ENCODE measurements around the gene PTPRM.

PTPRM gene

GRCh38 chr18:7803956-7804469, 236.9 kb downstream of the PTPRM start:
- Histone ChIP-seq H3K9me3 (ENCODE audit: control insufficient read depth in 2 of 2, low read length in 2 of 2) (no peaks in the 10 kb centered on the region), H3K4me1 (ENCODE audit: control insufficient read depth in 2 of 2, insufficient read depth in 2 of 2, low read length in 2 of 2) (no peaks in the 10 kb centered on the region), H3K36me3 (ENCODE audit: control insufficient read depth in 2 of 2, insufficient read depth in 2 of 2, low read length in 2 of 2) (no peaks in the 10 kb centered on the region), H3K9ac (ENCODE audit: low read depth in 1 of 2, low read length in 2 of 2) (no peak overlapping the region), H3K27me3 (ENCODE audit: control insufficient read depth in 2 of 2, insufficient read depth in 2 of 2, low read length in 2 of 2) (no peaks in the 10 kb centered on the region), H3K4me3 (ENCODE audit: low read length in 2 of 2) (no peak overlapping the region), H3K27ac (ENCODE audit: low read depth in 2 of 2, low read length in 2 of 2) (no peak overlapping the region)

- no peaks in the 10 kb centered on the region for H3K9me3 ChIP-seq (ENCODE audit: control insufficient read depth in 2 of 2, low read length in 2 of 2)
- no peaks in the 10 kb centered on the region for H3K4me1 ChIP-seq (ENCODE audit: control insufficient read depth in 2 of 2, insufficient read depth in 2 of 2, low read length in 2 of 2)
- no peak overlapping the region for H3K9ac ChIP-seq (ENCODE audit: low read depth in 1 of 2, low read length in 2 of 2)
Observed at GRCh38 chr18:7805096-7805495, 238.0 kb downstream of the PTPRM start.

GRCh38 chr18:7805880-7806279, 238.8 kb downstream of the PTPRM start:
- Histone ChIP-seq H3K4me1 (ENCODE audit: control insufficient read depth in 2 of 2, insufficient read depth in 2 of 2, low read length in 2 of 2) (no peaks in the 10 kb centered on the region), H3K36me3 (ENCODE audit: control insufficient read depth in 2 of 2, insufficient read depth in 2 of 2, low read length in 2 of 2) (no peaks in the 10 kb centered on the region), H3K4me3 (ENCODE audit: low read length in 2 of 2) (no peak overlapping the region), H3K27ac (ENCODE audit: low read depth in 2 of 2, low read length in 2 of 2) (no peak overlapping the region), H3K27me3 (ENCODE audit: control insufficient read depth in 2 of 2, insufficient read depth in 2 of 2, low read length in 2 of 2) (no peaks in the 10 kb centered on the region), H3K9ac (ENCODE audit: low read depth in 1 of 2, low read length in 2 of 2) (no peak overlapping the region), H3K9me3 (ENCODE audit: control insufficient read depth in 2 of 2, low read length in 2 of 2) (no peaks in the 10 kb centered on the region)

More at GRCh38 chr18:7805096-7805495, 238.0 kb downstream of the PTPRM start:
- Histone ChIP-seq H3K27me3 (ENCODE audit: control insufficient read depth in 2 of 2, insufficient read depth in 2 of 2, low read length in 2 of 2) (no peaks in the 10 kb centered on the region), H3K36me3 (ENCODE audit: control insufficient read depth in 2 of 2, insufficient read depth in 2 of 2, low read length in 2 of 2) (no peaks in the 10 kb centered on the region), H3K4me3 (ENCODE audit: low read length in 2 of 2) (no peak overlapping the region), H3K27ac (ENCODE audit: low read depth in 2 of 2, low read length in 2 of 2) (no peak overlapping the region)

- H3K27ac ChIP-seq (ENCODE audit: low read depth in 2 of 2, low read length in 2 of 2): no peak overlapping the region
- no peaks in the 10 kb centered on the region for H3K36me3 ChIP-seq (ENCODE audit: control insufficient read depth in 2 of 2, insufficient read depth in 2 of 2, low read length in 2 of 2)
- no peaks in the 10 kb centered on the region for H3K9me3 ChIP-seq (ENCODE audit: control insufficient read depth in 2 of 2, low read length in 2 of 2)
- H3K4me1 ChIP-seq (ENCODE audit: control insufficient read depth in 2 of 2, insufficient read depth in 2 of 2, low read length in 2 of 2): no peaks in the 10 kb centered on the region
- H3K27me3 ChIP-seq (ENCODE audit: control insufficient read depth in 2 of 2, insufficient read depth in 2 of 2, low read length in 2 of 2): no peaks in the 10 kb centered on the region
- H3K4me3 ChIP-seq (ENCODE audit: low read length in 2 of 2): no peak overlapping the region
- no peak overlapping the region for H3K9ac ChIP-seq (ENCODE audit: low read depth in 1 of 2, low read length in 2 of 2)
Observed at GRCh38 chr18:7807936-7808453, 240.9 kb downstream of the PTPRM start.

GRCh38 chr18:7808992-7809391, 241.9 kb downstream of the PTPRM start:
- Histone ChIP-seq H3K27ac (ENCODE audit: low read depth in 2 of 2, low read length in 2 of 2) (no peak overlapping the region), H3K4me3 (ENCODE audit: low read length in 2 of 2) (no peak overlapping the region), H3K4me1 (ENCODE audit: control insufficient read depth in 2 of 2, insufficient read depth in 2 of 2, low read length in 2 of 2) (no peaks in the 10 kb centered on the region), H3K36me3 (ENCODE audit: control insufficient read depth in 2 of 2, insufficient read depth in 2 of 2, low read length in 2 of 2) (no peaks in the 10 kb centered on the region), H3K9ac (ENCODE audit: low read depth in 1 of 2, low read length in 2 of 2) (no peak overlapping the region), H3K27me3 (ENCODE audit: control insufficient read depth in 2 of 2, insufficient read depth in 2 of 2, low read length in 2 of 2) (no peaks in the 10 kb centered on the region), H3K9me3 (ENCODE audit: control insufficient read depth in 2 of 2, low read length in 2 of 2) (no peaks in the 10 kb centered on the region)

- H3K4me3 ChIP-seq (ENCODE audit: low read length in 2 of 2): no peak overlapping the region
- no peaks in the 10 kb centered on the region for H3K4me1 ChIP-seq (ENCODE audit: control insufficient read depth in 2 of 2, insufficient read depth in 2 of 2, low read length in 2 of 2)
- H3K36me3 ChIP-seq (ENCODE audit: control insufficient read depth in 2 of 2, insufficient read depth in 2 of 2, low read length in 2 of 2): no peaks in the 10 kb centered on the region
- no peaks in the 10 kb centered on the region for H3K9me3 ChIP-seq (ENCODE audit: control insufficient read depth in 2 of 2, low read length in 2 of 2)
- no peak overlapping the region for H3K9ac ChIP-seq (ENCODE audit: low read depth in 1 of 2, low read length in 2 of 2)
- H3K27me3 ChIP-seq (ENCODE audit: control insufficient read depth in 2 of 2, insufficient read depth in 2 of 2, low read length in 2 of 2): no peaks in the 10 kb centered on the region
- H3K27ac ChIP-seq (ENCODE audit: low read depth in 2 of 2, low read length in 2 of 2): no peak overlapping the region
Observed at GRCh38 chr18:7809455-7809854, 242.3 kb downstream of the PTPRM start.

- no peak overlapping the region for H3K4me3 ChIP-seq (ENCODE audit: low read length in 2 of 2)
- H3K36me3 ChIP-seq (ENCODE audit: control insufficient read depth in 2 of 2, insufficient read depth in 2 of 2, low read length in 2 of 2): no peaks in the 10 kb centered on the region
- no peak overlapping the region for H3K27ac ChIP-seq (ENCODE audit: low read depth in 2 of 2, low read length in 2 of 2)
- no peaks in the 10 kb centered on the region for H3K27me3 ChIP-seq (ENCODE audit: control insufficient read depth in 2 of 2, insufficient read depth in 2 of 2, low read length in 2 of 2)
- no peaks in the 10 kb centered on the region for H3K4me1 ChIP-seq (ENCODE audit: control insufficient read depth in 2 of 2, insufficient read depth in 2 of 2, low read length in 2 of 2)
- no peak overlapping the region for H3K9ac ChIP-seq (ENCODE audit: low read depth in 1 of 2, low read length in 2 of 2)
- H3K9me3 ChIP-seq (ENCODE audit: control insufficient read depth in 2 of 2, low read length in 2 of 2): no peaks in the 10 kb centered on the region
Observed at GRCh38 chr18:7809978-7810377, 242.9 kb downstream of the PTPRM start.

- Histone ChIP-seq H3K9me3 (ENCODE audit: control insufficient read depth in 2 of 2, low read length in 2 of 2) (no peaks in the 10 kb centered on the region), H3K4me3 (ENCODE audit: low read length in 2 of 2) (no peak overlapping the region), H3K27ac (ENCODE audit: low read depth in 2 of 2, low read length in 2 of 2) (no peak overlapping the region), H3K9ac (ENCODE audit: low read depth in 1 of 2, low read length in 2 of 2) (no peak overlapping the region), H3K27me3 (ENCODE audit: control insufficient read depth in 2 of 2, insufficient read depth in 2 of 2, low read length in 2 of 2) (no peaks in the 10 kb centered on the region), H3K4me1 (ENCODE audit: control insufficient read depth in 2 of 2, insufficient read depth in 2 of 2, low read length in 2 of 2) (no peaks in the 10 kb centered on the region), H3K36me3 (ENCODE audit: control insufficient read depth in 2 of 2, insufficient read depth in 2 of 2, low read length in 2 of 2) (no peaks in the 10 kb centered on the region)
Observed at GRCh38 chr18:7812431-7813063, 245.4 kb downstream of the PTPRM start.

- H3K27ac ChIP-seq (ENCODE audit: low read depth in 2 of 2, low read length in 2 of 2): no peak overlapping the region
- no peaks in the 10 kb centered on the region for H3K36me3 ChIP-seq (ENCODE audit: control insufficient read depth in 2 of 2, insufficient read depth in 2 of 2, low read length in 2 of 2)
- H3K9me3 ChIP-seq (ENCODE audit: control insufficient read depth in 2 of 2, low read length in 2 of 2): no peaks in the 10 kb centered on the region
- H3K4me1 ChIP-seq (ENCODE audit: control insufficient read depth in 2 of 2, insufficient read depth in 2 of 2, low read length in 2 of 2): no peaks in the 10 kb centered on the region
- H3K9ac ChIP-seq (ENCODE audit: low read depth in 1 of 2, low read length in 2 of 2): no peak overlapping the region
- no peak overlapping the region for H3K4me3 ChIP-seq (ENCODE audit: low read length in 2 of 2)
- H3K27me3 ChIP-seq (ENCODE audit: control insufficient read depth in 2 of 2, insufficient read depth in 2 of 2, low read length in 2 of 2): no peaks in the 10 kb centered on the region
Observed at GRCh38 chr18:7813131-7813530, 246.0 kb downstream of the PTPRM start.

- Histone ChIP-seq H3K27ac (ENCODE audit: low read depth in 2 of 2, low read length in 2 of 2) (no peak overlapping the region), H3K36me3 (ENCODE audit: control insufficient read depth in 2 of 2, insufficient read depth in 2 of 2, low read length in 2 of 2) (no peaks in the 10 kb centered on the region), H3K4me1 (ENCODE audit: control insufficient read depth in 2 of 2, insufficient read depth in 2 of 2, low read length in 2 of 2) (no peaks in the 10 kb centered on the region), H3K9ac (ENCODE audit: low read depth in 1 of 2, low read length in 2 of 2) (no peak overlapping the region), H3K4me3 (ENCODE audit: low read length in 2 of 2) (no peak overlapping the region), H3K27me3 (ENCODE audit: control insufficient read depth in 2 of 2, insufficient read depth in 2 of 2, low read length in 2 of 2) (no peaks in the 10 kb centered on the region), H3K9me3 (ENCODE audit: control insufficient read depth in 2 of 2, low read length in 2 of 2) (no peaks in the 10 kb centered on the region)
Observed at GRCh38 chr18:7814754-7815315, 247.7 kb downstream of the PTPRM start.
